Kasumi-1 (cell line): Measurements from ENCODE around the gene PARD3.

Experiments used
- DNase-seq, 2 experiments: peaks; one replicate each; lab custom pipeline; 2025; lab: John Stamatoyannopoulos, UW

Gene PARD3

GRCh38 chr10:34126371-34127151, 688.5 kb downstream of the PARD3 start:
- DNase-seq, result no peak

DNA sequence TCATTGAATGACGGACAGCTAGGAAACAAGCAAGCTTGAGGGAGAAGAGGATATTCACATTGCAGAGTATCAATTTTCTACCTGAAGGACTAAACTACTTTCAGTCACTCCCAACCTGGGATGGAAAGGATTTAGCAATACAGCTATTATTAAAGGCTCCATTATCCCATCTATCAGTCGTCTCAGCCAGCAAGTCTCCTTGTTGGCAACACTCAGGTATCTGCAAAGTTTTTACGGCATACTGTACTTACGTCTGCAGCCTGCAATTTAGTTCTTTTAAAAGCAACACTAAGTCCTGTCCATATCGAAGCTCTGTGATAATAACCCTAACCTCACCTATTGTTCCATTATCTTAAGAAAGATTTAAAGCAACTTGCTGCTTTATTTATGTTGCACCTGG, 689.4 kb downstream of the PARD3 start:
- DNase-seq, result no peak

DNA sequence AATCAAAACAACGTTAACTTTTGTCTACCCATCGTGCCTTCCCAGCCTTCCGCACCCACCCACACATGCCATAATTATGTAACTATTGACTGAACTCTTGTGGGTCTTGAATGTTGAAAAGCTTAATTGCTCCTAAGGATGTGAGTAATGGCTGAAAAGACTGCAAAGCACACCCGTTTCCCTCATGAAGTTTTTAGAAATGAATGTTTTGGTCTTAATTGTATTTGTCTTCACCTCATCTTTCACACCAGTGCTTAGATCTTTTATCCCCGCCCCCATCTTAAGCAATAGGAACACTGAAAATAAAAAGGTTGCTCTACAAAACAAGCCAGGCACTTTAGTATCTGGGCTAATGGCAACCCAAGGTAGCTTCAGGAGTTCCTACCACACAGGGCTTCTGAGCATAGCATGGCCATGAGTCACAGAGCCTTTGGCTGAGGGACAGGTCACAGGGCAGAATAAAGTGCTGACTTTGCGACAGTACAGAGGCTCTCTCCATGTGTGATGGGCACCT, 690.5 kb downstream of the PARD3 start:
- no peak for DNase-seq

GRCh38 chr10:34121781-34122622, 693.1 kb downstream of the PARD3 start:
- DNase-seq, result peak; percentile 28 to 43

GRCh38 chr10:34121125-34121753, 693.9 kb downstream of the PARD3 start:
- DNase-seq, result no peak

- DNase-seq, result no peak
Measured at GRCh38 chr10:34119456-34119855, 695.6 kb downstream of the PARD3 start.

GRCh38 chr10:34116681-34117271, 698.3 kb downstream of the PARD3 start:
- no peak for DNase-seq

- no peak for DNase-seq
Measured at GRCh38 chr10:34116220-34116641, 698.9 kb downstream of the PARD3 start.

- no peak for DNase-seq
Measured at GRCh38 chr10:34114914-34115313, 700.2 kb downstream of the PARD3 start.

DNA sequence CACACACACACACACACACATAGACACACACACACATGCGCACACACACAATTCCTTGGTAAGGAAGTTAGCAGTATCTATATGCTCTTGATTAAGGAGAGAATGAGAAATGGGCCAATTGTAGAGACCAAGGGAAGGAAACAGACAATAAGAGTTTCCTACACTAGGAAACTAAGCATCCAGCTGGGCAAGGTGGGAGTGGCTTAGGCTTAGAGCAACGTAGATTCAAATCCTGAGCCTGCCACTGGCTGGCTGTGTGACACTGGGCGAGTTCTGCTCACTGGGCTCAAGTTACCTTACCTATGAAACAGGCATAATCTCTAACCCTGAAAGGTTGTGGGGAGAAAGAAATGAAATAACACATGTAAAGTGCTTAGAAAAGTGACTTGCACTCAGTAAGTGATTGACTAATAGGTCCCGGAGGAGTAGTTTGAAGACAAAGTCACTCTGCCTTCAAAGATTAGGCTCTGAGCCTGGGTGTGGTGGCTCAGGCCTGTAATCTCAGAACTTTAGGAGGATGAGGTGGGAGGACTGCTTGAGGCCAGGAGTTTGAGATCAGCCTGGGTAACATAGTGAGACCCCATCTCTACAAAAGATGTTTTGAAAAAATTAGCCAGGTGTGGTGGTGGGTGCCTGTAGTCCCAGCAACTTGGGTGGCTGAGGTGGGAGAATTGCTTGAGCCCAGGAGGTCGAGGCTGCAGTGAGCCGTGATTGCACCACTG, 701.4 kb downstream of the PARD3 start:
- DNase-seq, result no peak

DNA sequence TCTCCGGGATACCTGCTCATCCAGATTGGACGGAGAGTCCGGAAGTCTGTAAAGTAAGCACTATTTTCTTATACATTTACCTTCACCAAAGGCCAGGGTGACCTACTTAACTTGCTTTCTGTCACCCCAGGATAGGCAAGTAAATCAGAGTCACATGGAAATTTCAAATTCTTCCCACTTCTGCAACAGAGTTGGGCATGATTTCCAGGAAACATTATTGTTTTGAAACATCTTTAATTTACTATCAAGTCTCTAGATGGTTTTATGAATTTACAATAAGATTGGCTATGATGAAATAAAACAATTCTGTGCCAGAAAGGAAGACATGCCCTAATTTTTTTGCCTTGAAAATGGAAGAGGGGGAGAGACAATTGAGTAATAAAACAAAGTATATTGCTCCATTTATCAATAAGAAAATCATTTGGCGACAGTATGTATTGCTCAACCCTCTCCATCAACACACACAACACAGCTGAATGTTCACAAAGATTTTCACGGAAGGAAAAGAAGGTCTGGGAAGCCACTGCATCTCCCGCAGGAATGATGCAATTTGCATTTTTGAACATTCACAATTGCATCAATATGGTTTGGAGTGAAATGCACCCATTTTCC, 702.8 kb downstream of the PARD3 start:
- no peak for DNase-seq

DNA sequence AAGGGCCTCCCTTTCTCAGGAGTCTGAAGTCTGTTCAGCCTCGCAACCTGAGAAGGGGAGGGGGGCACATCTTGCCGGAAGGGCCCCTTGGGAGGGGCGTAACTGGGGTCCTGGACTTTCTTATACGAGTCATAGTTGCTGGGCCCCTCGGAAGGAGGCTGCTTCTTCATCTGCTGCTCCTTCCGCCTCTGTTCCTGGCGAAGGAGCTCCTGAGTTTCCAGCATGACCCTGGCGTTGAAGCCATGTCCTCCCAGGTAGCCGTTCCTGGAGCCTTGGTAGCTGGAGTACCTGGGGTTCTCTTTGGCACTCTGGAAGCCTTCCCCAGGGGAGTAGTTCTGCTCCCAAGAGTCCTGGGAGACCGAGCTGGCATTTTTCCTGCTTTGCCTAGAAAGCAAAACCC, 703.9 kb downstream of the PARD3 start:
- DNase-seq, result no peak

DNA sequence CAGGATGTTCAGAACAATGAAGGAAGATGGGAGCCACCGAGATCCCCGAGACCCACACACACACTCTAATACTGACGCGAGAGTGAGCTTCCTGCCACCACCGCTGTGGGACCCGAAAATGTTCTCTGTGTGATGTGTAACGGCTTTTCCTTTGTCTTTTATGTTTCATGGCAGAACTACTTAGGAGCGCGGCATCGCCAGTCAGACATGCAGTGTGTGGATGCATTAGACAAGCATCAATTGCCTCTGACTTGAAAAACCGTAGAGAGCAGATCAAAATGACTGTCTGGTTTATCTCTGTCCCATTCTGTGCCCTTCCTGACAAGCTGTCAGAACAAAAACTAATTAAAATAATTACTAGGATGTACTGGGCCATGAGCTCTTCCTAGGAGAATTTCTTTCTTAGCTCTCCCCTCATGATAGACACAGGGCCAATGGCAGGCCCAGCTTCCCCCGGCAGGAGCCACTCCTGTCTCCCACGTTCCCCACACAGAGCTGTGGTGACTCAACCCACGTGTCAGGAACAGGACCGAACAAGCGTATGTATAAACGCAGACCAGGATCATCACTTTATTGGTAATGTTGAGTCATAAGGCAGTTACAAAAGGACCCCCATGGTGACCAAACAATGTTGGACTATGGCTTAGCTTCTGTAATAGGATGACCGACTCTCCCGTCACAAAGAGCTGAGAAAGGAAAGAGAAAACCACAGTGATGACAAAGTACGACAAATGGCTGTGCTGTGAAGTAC, 705.0 kb downstream of the PARD3 start:
- no peak for DNase-seq

- DNase-seq, result no peak
Measured at GRCh38 chr10:34109495-34109894, 705.6 kb downstream of the PARD3 start.

- DNase-seq, result no peak
Measured at GRCh38 chr10:34107626-34108516, 707.2 kb downstream of the PARD3 start.

DNA sequence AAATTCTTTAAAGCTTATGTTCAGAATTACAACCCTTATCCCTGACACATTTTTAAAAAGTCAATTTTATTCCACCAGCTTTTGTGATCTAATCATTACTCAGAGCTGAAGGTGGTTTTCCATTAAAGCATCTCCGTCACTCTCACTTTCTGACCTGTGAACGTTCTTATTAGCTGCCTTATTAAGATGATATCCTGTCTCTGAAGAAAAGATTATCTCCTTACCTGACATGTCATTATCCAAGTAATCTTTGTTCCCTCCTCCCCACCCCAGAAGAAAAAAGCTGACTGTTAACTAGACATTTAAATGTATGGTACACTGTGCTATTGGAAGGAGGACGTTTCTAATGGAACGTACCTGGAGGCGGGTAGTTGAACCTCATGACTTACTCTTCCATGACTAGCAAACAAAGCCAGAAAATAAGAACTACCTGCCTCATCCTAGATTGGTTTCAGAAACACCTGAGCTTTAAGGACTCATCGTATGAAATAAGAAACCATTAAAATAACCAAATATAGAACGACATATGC, 708.7 kb downstream of the PARD3 start:
- no peak for DNase-seq

DNA sequence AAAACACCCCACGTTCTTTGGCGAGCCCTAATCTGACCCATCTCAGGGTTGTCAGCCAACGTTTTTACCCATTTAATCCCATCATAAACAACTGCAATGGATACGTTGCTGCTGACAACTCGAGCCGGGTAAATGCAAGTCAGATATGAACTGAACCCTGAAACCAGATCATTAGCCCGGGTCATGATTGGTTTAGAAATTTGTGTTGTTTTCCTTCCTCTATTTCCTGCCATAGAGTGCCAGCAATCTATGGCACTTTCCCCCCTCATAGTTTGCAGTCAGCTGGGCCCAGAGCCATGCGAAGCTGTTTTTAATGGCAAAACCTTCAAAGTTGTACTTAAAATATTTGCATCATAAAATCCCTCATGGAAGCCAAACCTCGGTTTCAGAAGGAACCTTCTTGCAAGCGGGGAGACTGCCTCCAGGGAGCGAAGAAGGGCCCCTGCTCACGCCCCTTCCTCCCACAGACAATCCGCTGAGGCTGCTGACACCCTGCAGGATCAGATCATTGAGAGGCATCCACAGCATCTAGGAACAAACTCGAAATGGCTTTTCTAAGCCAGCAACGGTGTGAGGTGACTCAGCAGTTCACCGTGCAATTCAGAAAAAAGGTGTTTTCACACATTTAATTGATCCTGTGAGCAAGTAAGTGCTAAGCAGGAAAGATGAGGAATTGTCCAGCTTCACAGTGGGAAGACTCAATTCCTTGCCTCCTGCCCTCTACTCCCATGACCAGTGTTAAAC, 710.1 kb downstream of the PARD3 start:
- no peak for DNase-seq

DNA sequence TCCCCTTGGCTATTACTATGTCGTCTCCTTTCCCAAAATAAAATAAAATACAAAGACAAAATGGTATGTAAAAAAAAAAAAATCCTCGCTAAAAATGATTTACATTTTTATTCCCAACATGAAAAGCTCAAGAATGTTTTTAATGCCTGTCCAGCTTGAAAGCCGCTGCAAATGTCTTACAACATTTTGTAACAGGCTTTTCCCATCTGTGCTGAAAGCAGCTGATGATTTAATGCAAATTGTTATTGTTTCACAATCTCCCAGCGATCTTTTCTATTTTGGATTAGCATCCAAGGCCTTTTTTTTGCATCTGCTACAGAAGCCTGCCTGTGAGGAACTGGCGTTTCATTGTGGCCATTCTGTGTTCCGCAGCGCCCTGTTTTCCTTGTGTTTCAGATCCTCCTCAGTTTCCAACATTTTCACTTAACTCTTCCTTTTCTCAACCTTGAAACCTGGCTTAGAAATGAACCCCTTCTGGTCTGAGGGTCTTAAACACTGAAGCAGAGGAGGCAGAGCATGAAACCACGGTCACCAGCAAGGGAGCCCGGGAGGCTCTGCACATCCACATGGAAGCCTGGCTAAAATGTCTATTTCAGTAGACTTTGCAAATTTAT, 712.1 kb downstream of the PARD3 start:
- no peak for DNase-seq
